OCI-LY7 (cell line): ENCODE results near the gene SPIN3. TPM values are rescaled to one million over a fixed set of nuclear protein-coding genes. Genes with fewer than 3 reads are reported as not detected.

ENCODE experiments used
- BruUV-seq: library from RNA; stranded (reverse); fragments of 400-500 nt; replicated peaks from 2 replicates; lab custom pipeline; 2021; lab: Mats Ljungman, UMichigan
- CTCF ChIA-PET: fragments of 300-600 bp; sonication (Branson Sonifier 250); formaldehyde crosslinking; loops from one replicate; lab custom pipeline; 2022; ENCODE audit warnings: antibody characterized with exemption; ENCODE audit not compliant: unreplicated experiment; lab: Charles Lee
- POLR2A ChIA-PET: fragments of 300-600 bp; sonication (Branson Sonifier 250); formaldehyde crosslinking; loops from one replicate; lab custom pipeline; 2022; ENCODE audit warnings: antibody characterized with exemption; lab: Charles Lee
- DNase-seq: peaks from one replicate; pipeline ENCODE4 v3.0.0-alpha.2; 2015; ENCODE audit warnings: low spot score
- H2AFZ ChIP-seq: fragments of 200-600 bp; sonication (generic), shearing (Covaris generic); 2 replicates; pipeline ENCODE4 v1.6.1; 2014; ENCODE audit warnings: mild to moderate bottlenecking, antibody characterized with exemption, low read length, moderate library complexity
- H3K27ac ChIP-seq: fragments of 200-600 bp; sonication (generic); 2 replicates; pipeline ENCODE4 v1.5.1; 2014; ENCODE audit warnings: mixed run types, low read depth, mild to moderate bottlenecking, moderate library complexity, low read length, inconsistent platforms; ENCODE audit not compliant: poor library complexity, severe bottlenecking
- H3K36me3 ChIP-seq: fragments of 200-600 bp; sonication (generic); 2 replicates; pipeline ENCODE4 v1.6.1; 2014; ENCODE audit warnings: mild to moderate bottlenecking, antibody characterized with exemption, low read length, moderate library complexity, mixed read lengths; ENCODE audit not compliant: insufficient read depth
- H3K4me1 ChIP-seq: fragments of 200-600 bp; sonication (generic); 2 replicates; pipeline ENCODE4 v1.5.1; 2014; ENCODE audit warnings: mild to moderate bottlenecking, low read length; ENCODE audit not compliant: insufficient read depth, poor library complexity, severe bottlenecking
- H3K4me2 ChIP-seq: fragments of 200-600 bp; sonication (generic); 2 replicates; pipeline ENCODE4 v1.6.1; 2014; ENCODE audit warnings: mild to moderate bottlenecking, low read length
- H3K4me3 ChIP-seq: fragments of 200-600 bp; sonication (generic); 2 replicates; pipeline ENCODE4 v1.5.1; 2014; ENCODE audit warnings: mild to moderate bottlenecking, low read depth, low read length; ENCODE audit not compliant: poor library complexity, severe bottlenecking
- H3K79me2 ChIP-seq: fragments of 200-600 bp; sonication (generic); 2 replicates; pipeline ENCODE4 v1.6.1; 2016; ENCODE audit warnings: low read depth, mild to moderate bottlenecking, low read length, moderate library complexity, mixed read lengths; ENCODE audit not compliant: insufficient read depth
- H3K9me2 ChIP-seq: fragments of 200-600 bp; sonication (generic); 2 replicates; pipeline ENCODE4 v1.6.1; 2016; ENCODE audit warnings: mild to moderate bottlenecking, low read length, mixed read lengths; ENCODE audit not compliant: insufficient read depth
- H3K9me3 ChIP-seq: fragments of 200-600 bp; sonication (generic); 2 replicates; pipeline ENCODE4 v1.6.1; 2014; ENCODE audit warnings: mild to moderate bottlenecking, mixed run types, low read length, mixed read lengths
- H4K20me1 ChIP-seq: fragments of 200-600 bp; sonication (generic); 2 replicates; pipeline ENCODE4 v1.6.1; 2014; ENCODE audit warnings: mild to moderate bottlenecking, antibody characterized with exemption, low read length, moderate library complexity, mixed read lengths; ENCODE audit not compliant: insufficient read depth
- EZH2phosphoT487 ChIP-seq: fragments of 200-600 bp; sonication (generic); IDR thresholded peaks from 2 replicates; pipeline ENCODE4 v1.6.1; 2018; ENCODE audit warnings: low read depth, borderline replicate concordance, mild to moderate bottlenecking, mixed run types, antibody characterized with exemption, low read length, moderate library complexity, mixed read lengths
- intact Hi-C: fragments of 100-400 bp; cut with micrococcal nuclease; formaldehyde crosslinking; loops from one replicate; pipeline ENCODE4 v1.10.0; 2022; ENCODE audit not compliant: unreplicated experiment
- total RNA-seq, 2 experiments: library from RNA; depleted of rRNA in 1 of 2; stranded (reverse); fragments of >200 nt in 1 of 2; shearing (Covaris generic) in 1 of 2; gene quantifications; 2 replicates each; pipeline ENCODE4 v1.2.3, GENCODE V29; 2014 to 2022
- TF ChIP-seq, protein P1 (sequence below): fragments of 200-600 bp; sonication (generic); conservative IDR thresholded peaks from 2 replicates; pipeline ENCODE4 v1.5.1; 2014; ENCODE audit warnings: mild to moderate bottlenecking, antibody characterized with exemption, low read length, moderate library complexity, mixed read lengths

Gene SPIN3
- total RNA-seq, 2 experiments from 2014 or later: not detected

- Histone ChIP-seq H3K4me3 (no peak overlapping the region), H3K36me3 (no peaks in the 10 kb centered on the region), H3K4me2 (no peak overlapping the region), H2AFZ (no peak overlapping the region), H3K9me3 (no peaks in the 10 kb centered on the region), H3K9me2 (no peaks in the 10 kb centered on the region), H3K4me1 (no peaks in the 10 kb centered on the region), H3K27ac (no peak overlapping the region), H4K20me1 (no peaks in the 10 kb centered on the region), H3K79me2 (no peaks in the 10 kb centered on the region)
- ChIA-PET CTCF (no interaction called here), POLR2A (no interaction called here)
- intact Hi-C loops: no loop called here
- BruUV-seq: no TSS peak
- TF ChIP-seq, protein P1, sequence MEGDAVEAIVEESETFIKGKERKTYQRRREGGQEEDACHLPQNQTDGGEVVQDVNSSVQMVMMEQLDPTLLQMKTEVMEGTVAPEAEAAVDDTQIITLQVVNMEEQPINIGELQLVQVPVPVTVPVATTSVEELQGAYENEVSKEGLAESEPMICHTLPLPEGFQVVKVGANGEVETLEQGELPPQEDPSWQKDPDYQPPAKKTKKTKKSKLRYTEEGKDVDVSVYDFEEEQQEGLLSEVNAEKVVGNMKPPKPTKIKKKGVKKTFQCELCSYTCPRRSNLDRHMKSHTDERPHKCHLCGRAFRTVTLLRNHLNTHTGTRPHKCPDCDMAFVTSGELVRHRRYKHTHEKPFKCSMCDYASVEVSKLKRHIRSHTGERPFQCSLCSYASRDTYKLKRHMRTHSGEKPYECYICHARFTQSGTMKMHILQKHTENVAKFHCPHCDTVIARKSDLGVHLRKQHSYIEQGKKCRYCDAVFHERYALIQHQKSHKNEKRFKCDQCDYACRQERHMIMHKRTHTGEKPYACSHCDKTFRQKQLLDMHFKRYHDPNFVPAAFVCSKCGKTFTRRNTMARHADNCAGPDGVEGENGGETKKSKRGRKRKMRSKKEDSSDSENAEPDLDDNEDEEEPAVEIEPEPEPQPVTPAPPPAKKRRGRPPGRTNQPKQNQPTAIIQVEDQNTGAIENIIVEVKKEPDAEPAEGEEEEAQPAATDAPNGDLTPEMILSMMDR: no peak
- TF ChIP-seq EZH2phosphoT487: no peak
- DNase-seq: no peak
Observed at GRCh38 chrX:56969559-56969958, 25.8 kb downstream of the SPIN3 start.

DNA sequence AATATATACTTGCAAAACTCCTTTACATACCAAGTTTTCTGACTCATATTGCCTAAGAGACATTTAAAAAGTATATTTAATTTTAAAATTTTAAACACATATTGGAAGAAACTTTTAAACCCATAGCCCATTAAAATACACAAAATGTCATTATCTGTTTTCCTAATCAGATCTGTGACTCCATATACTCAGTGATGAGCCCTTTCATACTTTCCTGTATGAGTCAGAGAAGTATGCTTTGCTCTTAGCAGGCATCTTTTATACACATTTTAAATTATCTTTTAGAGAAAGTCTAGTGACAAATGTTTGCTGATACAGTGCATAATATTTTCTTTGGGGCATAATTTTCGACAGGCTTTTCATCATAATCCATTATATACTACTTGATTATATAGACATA is 26.4 kb downstream of the SPIN3 start:
- no peaks in the 10 kb centered on the region for H3K79me2 ChIP-seq
- ChIA-PET POLR2A (no interaction called here), CTCF (no interaction called here)
- intact Hi-C loops: no loop called here
- H3K9me3 ChIP-seq: no peaks in the 10 kb centered on the region
- H3K36me3 ChIP-seq: no peaks in the 10 kb centered on the region
- no peaks in the 10 kb centered on the region for H3K9me2 ChIP-seq
- H4K20me1 ChIP-seq: no peaks in the 10 kb centered on the region
- no peaks in the 10 kb centered on the region for H3K4me1 ChIP-seq
- TF ChIP-seq, protein P1: no peak
- TF ChIP-seq EZH2phosphoT487: no peak
- no peak overlapping the region for H3K4me2 ChIP-seq
- no peak overlapping the region for H2AFZ ChIP-seq
- H3K4me3 ChIP-seq: no peak overlapping the region
- no TSS peak for BruUV-seq
- DNase-seq: no peak
- H3K27ac ChIP-seq: no peak overlapping the region

DNA sequence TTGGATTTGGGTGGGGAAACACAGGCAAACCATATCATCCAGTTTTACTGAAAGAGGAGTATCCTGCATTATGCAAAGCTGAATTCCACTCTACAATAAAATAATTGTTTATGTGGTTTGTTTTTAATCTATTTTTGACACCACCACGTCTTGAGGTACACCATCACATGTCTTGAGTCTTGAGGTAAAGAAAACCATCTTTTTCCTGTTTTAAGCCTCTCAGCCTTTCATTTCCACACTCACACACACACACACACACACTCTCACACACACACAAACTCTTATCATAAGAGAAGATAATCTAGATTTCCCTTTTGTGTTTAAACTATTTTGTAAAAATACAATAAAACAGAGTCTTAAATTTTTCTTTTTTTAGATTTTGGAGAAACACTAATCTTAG is 32.0 kb downstream of the SPIN3 start:
- CTCF ChIA-PET: no interaction called here

More for the DNA sequence above, 32.0 kb downstream of the SPIN3 start:
- Histone ChIP-seq H4K20me1 (no peaks in the 10 kb centered on the region), H3K79me2 (no peaks in the 10 kb centered on the region), H3K9me2 (no peaks in the 10 kb centered on the region), H3K4me3 (no peak overlapping the region), H3K4me1 (no peaks in the 10 kb centered on the region), H3K9me3 (no peaks in the 10 kb centered on the region), H3K4me2 (no peak overlapping the region), H3K27ac (no peak overlapping the region), H3K36me3 (no peaks in the 10 kb centered on the region), H2AFZ (no peak overlapping the region)
- BruUV-seq: no TSS peak
- intact Hi-C loops: no loop called here
- no peak for DNase-seq
- POLR2A ChIA-PET: no interaction called here
- TF ChIP-seq, protein P1: no peak
- no peak for TF ChIP-seq EZH2phosphoT487
